MM.1S (cell line): Measurements from ENCODE around the gene HSDL1.

Experiments
- EZH2 ChIP-seq: fragments of 300-600 bp; sonication (generic); optimal IDR thresholded peaks from 2 replicates; pipeline ENCODE3; 2017; ENCODE audit warnings: low read depth, mild to moderate bottlenecking, antibody characterized with exemption, low read length, mixed read lengths
- EZH2phosphoT487 ChIP-seq: fragments of 300-600 bp; sonication (generic); IDR thresholded peaks from 2 replicates; pipeline ENCODE4 v1.6.1; 2018; ENCODE audit warnings: antibody characterized with exemption, low read length
- TF ChIP-seq, protein P1 (sequence below): fragments of 300-600 bp; sonication (generic); IDR thresholded peaks from 2 replicates; pipeline ENCODE4 v1.5.1; 2016; ENCODE audit warnings: antibody characterized with exemption, low read length, mixed read lengths

DNA sequence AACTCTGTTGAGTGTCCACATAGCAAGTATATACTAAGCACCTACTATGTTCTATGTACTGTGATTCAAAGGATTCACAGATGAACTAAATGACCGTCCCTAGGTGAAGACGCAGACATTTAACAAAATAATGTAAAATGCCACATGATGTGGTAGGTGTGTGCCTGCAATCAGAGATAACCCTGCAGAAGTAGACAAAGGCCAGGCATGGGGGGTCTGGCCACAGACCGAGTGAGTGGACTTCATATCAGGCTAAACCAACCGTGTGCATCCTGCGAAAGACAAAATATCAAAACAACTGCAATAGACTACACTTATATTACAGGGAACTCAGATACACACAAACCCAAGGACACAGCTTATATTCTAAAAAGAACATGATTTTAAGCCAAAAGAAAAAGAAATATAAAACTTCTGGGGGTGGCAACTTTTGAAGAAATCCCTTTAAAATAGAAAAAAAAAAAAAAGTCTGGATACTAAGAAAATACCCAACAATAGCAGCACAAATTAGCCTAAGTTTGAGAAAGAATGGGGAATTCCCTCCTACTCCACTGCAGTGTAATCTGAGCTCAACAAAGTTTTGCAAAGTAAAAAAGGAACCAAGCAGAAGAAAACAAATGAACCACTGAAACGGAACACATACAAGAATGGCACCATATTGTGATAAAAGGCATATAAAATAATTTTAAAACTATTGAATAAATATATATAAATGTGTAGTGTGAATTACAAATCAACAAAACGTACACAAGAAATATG lies 12.3 kb downstream of the HSDL1 start:
- TF ChIP-seq, protein P1, sequence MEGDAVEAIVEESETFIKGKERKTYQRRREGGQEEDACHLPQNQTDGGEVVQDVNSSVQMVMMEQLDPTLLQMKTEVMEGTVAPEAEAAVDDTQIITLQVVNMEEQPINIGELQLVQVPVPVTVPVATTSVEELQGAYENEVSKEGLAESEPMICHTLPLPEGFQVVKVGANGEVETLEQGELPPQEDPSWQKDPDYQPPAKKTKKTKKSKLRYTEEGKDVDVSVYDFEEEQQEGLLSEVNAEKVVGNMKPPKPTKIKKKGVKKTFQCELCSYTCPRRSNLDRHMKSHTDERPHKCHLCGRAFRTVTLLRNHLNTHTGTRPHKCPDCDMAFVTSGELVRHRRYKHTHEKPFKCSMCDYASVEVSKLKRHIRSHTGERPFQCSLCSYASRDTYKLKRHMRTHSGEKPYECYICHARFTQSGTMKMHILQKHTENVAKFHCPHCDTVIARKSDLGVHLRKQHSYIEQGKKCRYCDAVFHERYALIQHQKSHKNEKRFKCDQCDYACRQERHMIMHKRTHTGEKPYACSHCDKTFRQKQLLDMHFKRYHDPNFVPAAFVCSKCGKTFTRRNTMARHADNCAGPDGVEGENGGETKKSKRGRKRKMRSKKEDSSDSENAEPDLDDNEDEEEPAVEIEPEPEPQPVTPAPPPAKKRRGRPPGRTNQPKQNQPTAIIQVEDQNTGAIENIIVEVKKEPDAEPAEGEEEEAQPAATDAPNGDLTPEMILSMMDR = no peak
- TF ChIP-seq EZH2phosphoT487 (no peak), EZH2 (no peak)
